K562 (cell line): Measurements from ENCODE around the gene PLXDC2. TPM values are rescaled to one million over a fixed set of nuclear protein-coding genes. Genes with fewer than 3 reads are reported as not detected.

Experiments used
- ATAC-seq: fragments of 200-7000 bp; cut with Tn5 transposase; 3 replicates; pipeline ENCODE4 v1.9.1; 2020; ENCODE audit warnings: moderate library complexity
- BruUV-seq: library from RNA; stranded (reverse); fragments of 400-500 nt; replicated peaks from 2 replicates; lab custom pipeline; 2021; lab: Mats Ljungman, UMichigan
- CTCF ChIA-PET: fragments of 300-600 bp; formaldehyde crosslinking; extraction: SDS; loops from one replicate; lab custom pipeline; 2021; ENCODE audit warnings: low intra/inter-chr PET ratio; lab: Yijun Ruan, JAX
- POLR2A ChIA-PET: fragments of 300-600, 350-650 bp; sonication (Branson Sonifier 250); formaldehyde crosslinking; extraction: SDS; loops from one replicate; lab custom pipeline; 2021; ENCODE audit warnings: antibody characterized with exemption, inconsistent platforms; lab: Yijun Ruan, JAX
- DNase-seq, 4 experiments: peaks; one replicate each; pipeline versions ENCODE4 v3.0.0 to v3.0.0-alpha.2; 2011 to 2018; ENCODE audit warnings: low spot score in 3 of 4, mixed read lengths in 3 of 4; ENCODE audit errors: extremely low read depth in 1 of 4
- FAIRE-seq: peaks from 2 replicates; lab custom pipeline; 2011; peaks lifted over from hg19 to GRCh38; lab: Jason Lieb, UNC
- H2AFZ ChIP-seq: 2 replicates; pipeline ENCODE4 v1.6.0; 2011; ENCODE audit warnings: low read depth, low read length, control low read depth, inconsistent platforms
- H3K27ac ChIP-seq: fragments of 200-600 bp; 3 replicates; pipeline ENCODE4 v1.8.0; 2011; ENCODE audit warnings: low read depth, mild to moderate bottlenecking, control low read depth, inconsistent platforms, low read length, moderate library complexity, mixed read lengths; ENCODE audit errors: extremely low read depth
- H3K27me3 ChIP-seq, 2 experiments: fragments of 300-600 bp in 1 of 2; 2 replicates in 1 of 2; 3 replicates in 1 of 2; pipeline versions ENCODE4 v1.6.0 to v1.8.0; 2011; ENCODE audit warnings: inconsistent platforms in 2 of 2, low read length in 2 of 2, mild to moderate bottlenecking in 1 of 2, mixed read lengths in 1 of 2, moderate library complexity in 1 of 2; ENCODE audit not compliant: control insufficient read depth in 2 of 2, insufficient read depth in 2 of 2
- H3K36me3 ChIP-seq: fragments of 300-600 bp; 3 replicates; pipeline ENCODE4 v1.8.0; 2011; ENCODE audit warnings: mild to moderate bottlenecking, low read length, inconsistent platforms; ENCODE audit not compliant: control insufficient read depth, insufficient read depth
- H3K4me1 ChIP-seq, 2 experiments: fragments of 200-600 bp in 1 of 2; replicated peaks in 1 of 2; 2 replicates in 1 of 2; 3 replicates in 1 of 2; pipeline versions ENCODE4 v1.5.1 to v1.8.0; 2011; ENCODE audit warnings: inconsistent platforms in 2 of 2, low read length in 2 of 2, mild to moderate bottlenecking in 1 of 2, mixed read lengths in 1 of 2, moderate library complexity in 1 of 2; ENCODE audit not compliant: control insufficient read depth in 2 of 2, insufficient read depth in 2 of 2
- H3K4me2 ChIP-seq: 2 replicates; pipeline ENCODE4 v1.6.1; 2011; ENCODE audit warnings: low read length, control low read depth, inconsistent platforms, mixed read lengths; ENCODE audit not compliant: insufficient read depth
- H3K4me3 ChIP-seq: fragments of 200-600 bp; sonication (generic), shearing (Covaris generic); 2 replicates; pipeline ENCODE4 v1.5.1; 2016; ENCODE audit warnings: control low read depth, inconsistent platforms
- H3K79me2 ChIP-seq: fragments of 200-600 bp; 3 replicates; pipeline ENCODE4 v1.8.0; 2011; ENCODE audit warnings: low read length, inconsistent platforms; ENCODE audit not compliant: control insufficient read depth, insufficient read depth
- H3K9ac ChIP-seq, 2 experiments: 2 replicates each; pipeline versions ENCODE4 v1.6.0 to v1.6.1; 2011; ENCODE audit warnings: low read depth in 2 of 2, low read length in 2 of 2, control low read depth in 1 of 2, inconsistent platforms in 1 of 2, mild to moderate bottlenecking in 1 of 2, mixed read lengths in 1 of 2; ENCODE audit not compliant: insufficient read depth in 1 of 2
- H3K9me1 ChIP-seq: one replicate; pipeline ENCODE4 v1.6.0; 2011; ENCODE audit warnings: inconsistent platforms, mild to moderate bottlenecking, low read length, moderate library complexity; ENCODE audit not compliant: control insufficient read depth, insufficient read depth
- H3K9me3 ChIP-seq: replicated peaks from 2 replicates; pipeline ENCODE4 v1.5.1; 2011; ENCODE audit warnings: low read depth, low read length, inconsistent platforms; ENCODE audit not compliant: control insufficient read depth, insufficient read depth
- H4K20me1 ChIP-seq: replicated peaks from 2 replicates; pipeline ENCODE4 v1.6.1; 2011; ENCODE audit warnings: low read length, inconsistent platforms, mixed read lengths; ENCODE audit not compliant: control insufficient read depth, insufficient read depth
- E2F6 ChIP-seq, 2 experiments: IDR thresholded peaks; 2 replicates each; pipeline ENCODE4 v1.6.1; 2011; ENCODE audit warnings: borderline replicate concordance in 1 of 2, control low read depth in 1 of 2, low read depth in 1 of 2, low read length in 1 of 2, mild to moderate bottlenecking in 1 of 2, mixed read lengths in 1 of 2, moderate library complexity in 1 of 2; ENCODE audit not compliant: insufficient read depth in 1 of 2, insufficient read length in 1 of 2, poor library complexity in 1 of 2, severe bottlenecking in 1 of 2; ENCODE audit errors: extremely low read depth in 1 of 2
- ILF3 ChIP-seq: fragments of 450-650 bp; IDR thresholded peaks from 2 replicates; pipeline ENCODE4 v1.6.1; 2018; ENCODE audit warnings: antibody characterized with exemption, mild to moderate bottlenecking, moderate library complexity, borderline replicate concordance
- JUNB ChIP-seq: fragments of 450-650 bp; formaldehyde crosslinking; conservative IDR thresholded peaks from 2 replicates; pipeline ENCODE4 v1.4.0; 2020; ENCODE audit warnings: mild to moderate bottlenecking
- POLR2A ChIP-seq: fragments of 450-650 bp; conservative IDR thresholded peaks from 2 replicates; pipeline ENCODE4 v1.6.1; 2016
- SP2 ChIP-seq: IDR thresholded peaks from 2 replicates; pipeline ENCODE4 v1.6.1; 2011; ENCODE audit warnings: mild to moderate bottlenecking, low read depth, low read length, moderate library complexity; ENCODE audit not compliant: poor library complexity, severe bottlenecking; ENCODE audit errors: extremely low read depth
- UBTF ChIP-seq, 2 experiments: IDR thresholded peaks; 2 replicates each; pipeline ENCODE4 v1.6.1; 2012; ENCODE audit warnings: improper control_type of control experiment in 2 of 2, low read depth in 2 of 2, low read length in 2 of 2, borderline replicate concordance in 1 of 2
- USF1 ChIP-seq: sonication (generic); formaldehyde crosslinking; IDR thresholded peaks from 2 replicates; pipeline ENCODE4 v1.9.0; 2022; ENCODE audit warnings: mild to moderate bottlenecking, missing genetic modification reagents
- in situ Hi-C: fragments of 300-500 bp; cut with MboI; formaldehyde crosslinking; loops from 4 replicates; pipeline ENCODE4 v1.15.0; 2018; ENCODE audit warnings: inconsistent platforms, mixed read lengths
- intact Hi-C: fragments of 100-400 bp; cut with micrococcal nuclease; formaldehyde crosslinking; loops from 2 replicates; pipeline ENCODE4 v1.14.2; 2022
- polyA plus RNA-seq, 8 experiments: library from polyadenylated mRNA; depleted of rRNA in 4 of 8; stranded (reverse) in 5 of 8; unstranded in 3 of 8; fragments of >200 nt; fragmentation: Nextera tagmentation in 2 of 8; fragmentation: Illumina TruSeq in 1 of 8; extraction: Ambion mirVana in 2 of 8; extraction: Trizol in 1 of 8; gene quantifications; 2 replicates each; pipeline versions ENCODE4 v1.2.1 to v1.2.3, GENCODE V29; 2011 to 2014; ENCODE audit warnings: inconsistent platforms in 1 of 8, missing spikeins in 1 of 8
- total RNA-seq, 7 experiments: library from RNA; depleted of rRNA in 6 of 7; stranded (reverse); fragments of >200 nt in 6 of 7; fragmentation: Illumina TruSeq in 2 of 7; extraction: Trizol in 2 of 7; gene quantifications; 2 replicates each; pipeline versions ENCODE4 v1.2.1 to v1.2.3, GENCODE V29; 2011 to 2021; ENCODE audit warnings: low replicate concordance in 1 of 7

Gene PLXDC2
- total and polyA plus RNA-seq, 9 of the 15 experiments (the other 6 are each of a cell fraction or from before 2014, with no cell fraction given), result 0.01 to 0.33 (median 0.10) TPM; not detected in 3

- TF ChIP-seq E2F6 (IDR thresholded peaks at IDR 0.05; ENCODE audit: borderline replicate concordance in 1 of 2, extremely low read depth in 1 of 2, insufficient read depth in 1 of 2, insufficient read length in 1 of 2, low read depth in 1 of 2, low read length in 1 of 2, poor library complexity in 1 of 2, severe bottlenecking in 1 of 2), result no peak
- no peak for TF ChIP-seq JUNB (CRISPR knock-in tag)
- TF ChIP-seq USF1 (CRISPR knock-in tag), result no peak
- TF ChIP-seq UBTF (IDR thresholded peaks at IDR 0.05; ENCODE audit: borderline replicate concordance in 1 of 2, low read depth in 2 of 2, low read length in 2 of 2), result no peak
- no peak for TF ChIP-seq POLR2A
These were observed 420.9 kb downstream of the PLXDC2 start (continued) for GRCh38 chr10:20237091-20237570.

- Histone ChIP-seq H3K4me3 (no peak overlapping the region), H3K27me3 (no peaks in the 10 kb centered on the region), H3K79me2 (no peaks in the 10 kb centered on the region), H3K9me1 (no peaks in the 10 kb centered on the region), H4K20me1 (no peaks in the 10 kb centered on the region), H2AFZ (no peak overlapping the region), H3K4me1 (no peaks in the 10 kb centered on the region), H3K4me2 (no peak overlapping the region), H3K9me3 (no peaks in the 10 kb centered on the region), H3K9ac (no peak overlapping the region), H3K36me3 (no peaks in the 10 kb centered on the region), H3K27ac (no peak overlapping the region)
- ATAC-seq (no peak), FAIRE-seq (no peak), DNase-seq (no peak)
- ChIA-PET POLR2A (no interaction called here), CTCF (no interaction called here)
- intact Hi-C loops (no loop called here), in situ Hi-C loops (no loop called here)
- BruUV-seq, result no TSS peak
- no peak for TF ChIP-seq SP2
- no peak for TF ChIP-seq ILF3
- TF ChIP-seq, all 486 proteins: peak for 0
These were observed 421.4 kb downstream of the PLXDC2 start for GRCh38 chr10:20237586-20237985.
